ENCODE measurements around the gene VCL. TPM values are rescaled to one million over a fixed set of nuclear protein-coding genes. Genes with fewer than 3 reads are reported as not detected.

Gene VCL
- polyA plus RNA-seq, 3 donors = 117 to 132 (median 128) TPM

- no peak for DNase-seq (ENCODE audit: extremely low read depth in 1 of 11, low read depth in 9 of 11, low spot score in 4 of 11)
Measured at GRCh38 chr10:73967022-73967429, 30.9 kb upstream of the VCL start.

- DNase-seq (ENCODE audit: extremely low read depth in 1 of 11, low read depth in 9 of 11, low spot score in 4 of 11) = no peak
Measured at GRCh38 chr10:73967544-73967943, 30.4 kb upstream of the VCL start.

DNA sequence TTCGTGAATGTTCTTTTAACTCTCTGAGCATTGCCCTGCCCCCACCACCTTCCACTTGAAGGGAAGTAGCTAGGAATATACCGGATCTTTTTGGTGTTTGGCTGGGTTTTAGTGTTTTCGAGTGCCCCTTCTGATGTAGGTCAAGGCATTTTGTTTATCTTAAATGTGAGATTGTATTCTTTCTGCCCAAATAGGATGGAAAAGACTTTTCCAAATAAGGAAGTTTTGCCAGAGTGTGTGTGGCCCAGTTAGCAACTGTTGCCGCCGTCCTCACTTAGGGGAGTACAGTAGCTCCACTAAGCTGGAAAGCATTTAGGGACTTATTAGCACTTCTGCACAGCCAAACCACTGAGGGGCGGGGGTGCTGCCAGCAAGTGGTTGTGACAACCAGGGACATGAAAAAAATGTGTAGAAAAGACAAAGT lies 29.8 kb upstream of the VCL start:
- no peak for DNase-seq (ENCODE audit: extremely low read depth in 1 of 11, low read depth in 9 of 11, low spot score in 4 of 11)

DNA sequence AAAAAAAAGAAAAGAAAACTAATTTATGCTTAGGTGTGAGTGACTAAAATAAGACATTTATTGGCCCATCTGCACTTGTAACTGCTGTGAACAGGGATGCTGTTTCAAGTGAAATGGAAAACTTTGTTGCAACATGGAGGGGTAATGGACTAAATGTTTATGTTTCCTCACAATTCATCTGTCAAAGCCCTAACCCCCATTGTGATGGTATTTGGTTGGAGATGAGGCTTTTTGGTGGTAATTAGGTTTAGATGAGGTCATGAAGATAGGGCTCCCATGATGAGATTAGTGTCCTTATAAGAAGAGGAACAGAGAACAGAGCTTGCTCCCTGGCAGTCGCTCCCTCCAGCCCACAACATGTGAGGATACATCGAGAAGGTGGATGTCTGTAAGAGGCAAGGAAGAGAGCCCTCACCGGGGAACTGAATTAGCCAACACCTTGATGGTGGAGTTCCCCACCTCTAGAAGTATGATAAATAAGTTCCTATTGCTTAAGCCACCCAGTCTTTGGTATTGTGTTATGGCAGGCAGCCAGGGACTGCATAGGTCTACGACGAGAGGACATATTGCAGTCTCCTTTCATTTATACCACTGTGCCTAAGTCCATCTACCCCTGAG lies 28.6 kb upstream of the VCL start:
- no peak for DNase-seq (ENCODE audit: extremely low read depth in 1 of 11, low read depth in 9 of 11, low spot score in 4 of 11)

- DNase-seq (ENCODE audit: extremely low read depth in 1 of 11, low read depth in 9 of 11, low spot score in 4 of 11) = no peak
Measured at GRCh38 chr10:73970845-73971244, 27.1 kb upstream of the VCL start.

DNA sequence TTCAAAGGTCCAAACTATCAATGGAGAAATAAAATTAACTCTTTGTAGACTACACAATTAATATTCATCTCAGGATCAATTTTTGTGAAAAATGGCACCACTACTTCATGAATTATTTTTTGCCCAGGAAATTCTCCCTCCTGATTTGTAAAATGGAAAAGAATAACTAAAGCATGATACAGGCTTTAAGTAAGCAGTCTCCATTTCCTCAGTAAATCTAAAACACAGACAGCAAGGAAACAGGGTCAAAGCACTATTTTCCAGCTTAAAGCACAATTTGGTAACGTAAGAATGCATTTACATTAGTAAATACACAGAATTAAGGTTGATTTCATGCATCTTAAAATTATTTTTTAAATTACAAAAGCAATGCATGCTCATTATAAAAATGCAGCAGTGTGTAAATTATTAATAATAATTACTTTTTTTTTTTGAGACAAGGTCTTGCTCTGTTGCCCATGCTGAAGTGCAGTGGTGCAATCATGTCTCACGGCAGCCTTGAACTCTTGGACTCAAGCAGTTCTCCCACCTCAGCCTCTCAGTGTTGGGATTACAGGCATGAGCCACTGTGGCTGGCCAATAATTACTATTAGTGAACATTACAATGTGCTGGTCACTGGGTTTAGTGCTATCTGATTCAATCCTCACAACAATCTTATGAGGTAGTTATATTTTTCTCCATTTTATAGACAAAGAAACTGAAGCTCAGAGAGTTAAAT lies 26.1 kb upstream of the VCL start:
- no peak for DNase-seq (ENCODE audit: extremely low read depth in 1 of 11, low read depth in 9 of 11, low spot score in 4 of 11)

- no peak for DNase-seq (ENCODE audit: extremely low read depth in 1 of 11, low read depth in 9 of 11, low spot score in 4 of 11)
Measured at GRCh38 chr10:73973427-73973826, 24.5 kb upstream of the VCL start.

DNA sequence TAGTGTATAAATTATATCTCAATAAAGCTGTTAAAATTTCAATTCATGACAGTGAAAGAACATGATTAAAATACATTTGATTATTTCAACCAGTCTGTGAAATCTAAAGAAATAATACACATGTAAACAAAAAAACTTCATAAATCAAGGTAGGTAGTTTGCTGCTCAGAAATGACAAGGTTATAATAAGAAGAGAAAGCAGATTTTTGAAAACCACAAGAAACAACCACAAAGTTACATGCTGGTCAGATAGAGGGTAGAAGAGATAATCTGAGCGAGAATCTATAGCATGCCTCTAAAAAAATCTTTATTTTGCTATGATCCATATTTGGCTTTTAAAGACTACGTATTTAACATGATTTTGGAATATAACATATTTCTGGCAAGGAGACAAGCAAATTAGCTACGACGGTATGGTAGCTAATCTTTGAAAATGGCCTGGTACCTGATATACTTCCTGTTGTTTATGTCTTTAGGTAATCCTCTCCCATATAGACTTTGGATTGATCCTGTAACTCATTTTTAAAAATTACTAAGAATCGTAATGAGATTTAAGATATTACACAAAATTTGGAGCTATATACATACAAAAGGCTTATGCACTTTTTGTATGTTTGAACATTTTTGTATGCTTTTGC lies 23.5 kb upstream of the VCL start:
- DNase-seq (ENCODE audit: extremely low read depth in 1 of 11, low read depth in 9 of 11, low spot score in 4 of 11) = no peak

DNA sequence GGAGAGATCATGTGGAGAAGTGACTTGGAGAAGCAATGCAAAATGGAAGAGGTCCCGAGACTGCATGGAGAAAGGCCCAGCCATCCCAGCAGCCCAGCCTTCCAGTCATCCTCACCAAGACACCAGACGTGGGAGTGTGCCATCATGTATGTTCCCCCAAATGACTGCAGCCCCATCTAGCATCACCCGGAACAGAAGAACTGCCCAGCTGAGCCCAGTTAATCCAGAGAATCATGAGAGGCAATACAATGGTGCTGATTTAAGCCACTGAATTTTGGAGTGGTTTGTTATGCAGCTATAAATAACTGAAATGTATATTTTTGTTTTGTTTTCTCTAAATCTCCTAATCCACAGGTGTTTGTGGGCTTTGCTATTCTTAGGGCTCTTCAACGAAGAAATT lies 22.5 kb upstream of the VCL start:
- no peak for DNase-seq (ENCODE audit: extremely low read depth in 1 of 11, low read depth in 9 of 11, low spot score in 4 of 11)

- no peak for DNase-seq (ENCODE audit: extremely low read depth in 1 of 11, low read depth in 9 of 11, low spot score in 4 of 11)
Measured at GRCh38 chr10:73979141-73979808, 18.6 kb upstream of the VCL start.

DNA sequence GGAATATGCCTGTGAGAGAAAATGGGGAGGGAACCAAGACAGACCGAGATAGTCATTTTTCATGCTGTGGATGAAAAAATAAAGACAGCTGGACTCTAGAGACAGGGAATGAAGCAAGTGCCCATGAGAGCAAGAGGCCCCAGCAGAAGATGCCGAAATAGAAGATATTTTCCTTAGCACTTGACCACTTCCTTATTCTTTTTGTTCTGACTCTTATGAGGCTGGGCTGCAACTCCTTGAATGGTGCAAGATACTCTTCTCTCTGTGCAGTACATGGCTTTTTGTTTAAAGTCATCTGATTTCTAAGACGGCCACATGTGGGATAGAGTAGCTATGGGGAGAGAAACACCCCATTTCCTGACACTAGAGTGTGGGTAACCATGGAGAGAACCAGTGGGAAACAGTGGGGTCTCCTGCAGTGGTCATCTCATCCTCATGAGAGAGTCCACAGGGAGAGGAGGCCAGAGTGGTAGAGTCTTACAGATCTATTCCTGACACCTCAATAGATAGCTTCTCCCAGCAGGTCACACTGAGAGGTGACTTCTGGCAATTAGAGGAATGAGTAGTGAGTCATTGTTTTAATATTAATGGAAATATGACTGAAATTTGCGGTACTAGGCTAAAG lies 18.0 kb upstream of the VCL start:
- no peak for DNase-seq (ENCODE audit: extremely low read depth in 1 of 11, low read depth in 9 of 11, low spot score in 4 of 11)

- DNase-seq (ENCODE audit: extremely low read depth in 1 of 11, low read depth in 9 of 11, low spot score in 4 of 11) = no peak
Measured at GRCh38 chr10:73981812-73982211, 16.1 kb upstream of the VCL start.

DNA sequence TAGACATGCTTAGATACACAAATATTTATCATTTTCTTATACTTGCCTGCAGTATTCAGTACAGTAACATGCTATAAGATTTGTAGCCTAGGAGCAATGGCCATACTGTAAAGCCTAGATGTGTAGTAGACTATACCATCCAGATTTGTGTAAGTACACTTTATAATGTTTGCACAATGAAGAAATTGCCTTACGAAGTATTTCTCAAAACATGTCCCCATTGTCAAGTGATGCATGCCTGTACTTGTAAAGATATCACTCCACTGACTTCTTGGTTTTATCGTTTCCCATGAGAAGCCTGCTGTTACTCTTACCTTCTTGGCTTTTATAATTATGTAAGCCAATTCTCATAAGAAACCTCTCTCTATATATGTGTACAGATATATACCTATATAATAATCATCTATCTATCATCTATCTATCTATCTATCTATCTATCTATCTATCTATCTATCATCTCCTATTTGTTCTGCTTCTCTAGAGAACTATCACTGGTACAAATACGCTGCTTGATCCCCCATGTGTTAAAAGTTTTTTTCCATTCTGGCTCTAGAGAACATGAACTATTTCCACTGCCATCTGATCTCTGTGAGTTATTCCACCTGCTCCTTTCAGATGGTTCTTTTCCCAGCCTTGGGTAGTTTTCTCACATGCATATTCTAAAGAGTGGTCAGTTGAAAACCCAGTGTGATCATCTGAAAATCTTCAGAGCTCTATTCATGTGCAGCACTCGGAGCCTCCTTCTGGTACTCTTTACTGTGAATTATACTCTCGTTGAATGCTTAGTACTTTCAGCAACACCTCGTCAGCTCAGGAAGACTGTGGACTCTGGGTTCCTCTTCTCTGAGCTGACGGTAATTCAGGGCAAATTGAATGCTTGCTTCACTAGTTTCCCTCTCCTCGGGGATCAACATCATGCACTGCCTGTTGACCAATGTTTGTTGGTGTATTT lies 14.5 kb upstream of the VCL start:
- peak in 2 of 11 donors; percentile 20 to 27 for DNase-seq (ENCODE audit: extremely low read depth in 1 of 11, low read depth in 9 of 11, low spot score in 4 of 11)

DNA sequence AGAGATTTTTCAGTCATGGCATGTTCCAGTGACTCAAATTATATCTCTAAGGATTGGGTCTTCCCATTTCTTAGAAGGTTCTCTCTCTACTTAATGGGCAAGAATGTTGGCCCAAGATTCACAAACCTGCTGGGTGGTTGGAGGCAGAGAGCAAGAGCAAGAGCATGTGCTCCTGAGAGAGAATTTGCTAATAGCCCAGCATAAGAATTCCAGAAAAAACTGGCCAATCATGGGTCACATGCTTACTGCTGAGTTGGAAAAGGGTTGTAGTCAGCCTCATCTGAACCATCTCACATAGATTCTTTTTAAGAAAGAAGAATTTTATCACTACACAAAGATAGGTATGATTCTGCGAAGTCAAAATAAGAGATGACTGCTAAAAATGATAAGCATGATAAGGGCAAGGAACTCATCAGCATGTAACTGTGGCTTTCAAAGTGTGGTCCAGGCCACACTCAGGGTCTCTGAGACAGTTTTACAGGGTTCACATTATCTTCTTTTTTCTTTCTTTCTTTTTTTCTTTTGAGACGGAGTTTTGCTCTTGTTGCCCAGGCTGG lies 8.2 kb upstream of the VCL start:
- DNase-seq (ENCODE audit: extremely low read depth in 1 of 11, low read depth in 9 of 11, low spot score in 4 of 11) = no peak

- no peak for DNase-seq (ENCODE audit: extremely low read depth in 1 of 11, low read depth in 9 of 11, low spot score in 4 of 11)
Measured at GRCh38 chr10:73991203-73991883, 6.6 kb upstream of the VCL start.

- DNase-seq (ENCODE audit: extremely low read depth in 1 of 11, low read depth in 9 of 11, low spot score in 4 of 11) = no peak
Measured at GRCh38 chr10:73991884-73992245, 6.1 kb upstream of the VCL start.

DNA sequence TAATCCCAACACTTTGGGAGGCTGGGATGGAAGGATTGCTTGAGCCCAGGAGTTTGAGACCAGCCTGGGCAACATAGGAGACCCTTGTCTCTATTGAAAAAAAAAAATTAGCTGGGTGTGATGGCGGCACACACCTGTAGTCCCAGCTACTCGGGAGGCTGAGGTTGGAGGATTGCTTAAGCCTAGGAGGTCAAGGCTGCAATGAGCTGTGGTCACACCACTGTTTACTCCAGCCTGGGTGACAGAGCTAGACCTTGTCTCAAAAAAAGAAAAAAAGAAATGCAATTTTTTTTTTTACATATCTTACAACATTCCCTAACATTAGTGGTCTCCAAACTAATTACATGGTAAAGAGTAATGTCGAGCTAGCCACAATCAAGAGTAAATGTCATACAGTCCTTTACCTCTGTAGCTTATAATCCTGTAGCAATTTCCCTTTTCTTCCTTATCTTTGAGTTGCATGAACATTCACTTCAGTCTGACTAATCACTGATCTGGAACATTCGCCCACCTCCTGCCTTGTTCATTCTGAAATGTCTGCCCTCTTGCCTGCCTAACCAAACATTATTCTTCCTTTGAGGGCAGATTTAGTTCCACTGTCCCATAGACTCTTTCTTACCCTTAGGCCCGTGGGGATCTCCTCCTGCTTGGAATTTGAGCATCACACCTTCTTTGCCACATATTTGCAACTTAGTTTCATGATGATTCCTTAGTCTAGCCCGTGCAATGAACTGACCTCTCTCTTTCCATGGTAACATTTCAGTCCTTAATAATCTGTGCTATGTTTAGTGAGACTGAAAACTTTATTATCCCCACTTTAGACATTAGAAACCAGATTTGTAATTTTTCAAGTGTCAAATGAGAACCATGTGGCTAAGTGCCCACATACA lies 4.8 kb upstream of the VCL start:
- DNase-seq (ENCODE audit: extremely low read depth in 1 of 11, low read depth in 9 of 11, low spot score in 4 of 11) = no peak

Data from renal cortex interstitium (tissue), 11 donors.